Adrenal gland (tissue), 12 donors: ENCODE data around the gene UBE2D4. TPM values are rescaled to one million over a fixed set of nuclear protein-coding genes. Genes with fewer than 3 reads are reported as not detected.
"Not testable (repeated sequence)": the region's sequence is repeated elsewhere in the genome, so short reads cannot be mapped to it uniquely, and the experiment has no call there.

Experiments
- DNase-seq, 7 donors: peaks; one replicate each; pipeline ENCODE4 v3.0.0-alpha.2; 2019 to 2020
- H3K27ac ChIP-seq, 5 donors: fragments of 200-600 bp; sonication (generic) in 4 of 5; 1 replicate in 3 of 5; 2 replicates in 2 of 5; pipeline versions ENCODE4 v1.5.1 to v1.8.0; 2016 to 2020; ENCODE audit warnings: mild to moderate bottlenecking in 1 of 5
- H3K27me3 ChIP-seq: fragments of 200-600 bp; 2 replicates; pipeline ENCODE4 v1.8.0; 2021
- H3K36me3 ChIP-seq, 2 donors: fragments of 200-600 bp; replicated peaks in 1 of 2; 1 replicate in 1 of 2; 2 replicates in 1 of 2; pipeline versions ENCODE4 v1.5.1 to v1.8.0; 2018 to 2022
- H3K4me1 ChIP-seq, 2 donors: fragments of 200-600 bp; replicated peaks in 1 of 2; 1 replicate in 1 of 2; 2 replicates in 1 of 2; pipeline versions ENCODE4 v1.5.1 to v1.8.0; 2018 to 2021
- H3K4me3 ChIP-seq, 4 donors: fragments of 200-600 bp; sonication (generic) in 3 of 4; one replicate each; pipeline ENCODE4 v1.5.1; 2016 to 2018
- H3K9me3 ChIP-seq, 3 donors: fragments of 200-600 bp; sonication (generic) in 1 of 3; replicated peaks in 1 of 3; 1 replicate in 2 of 3; 2 replicates in 1 of 3; pipeline versions ENCODE4 v1.5.1 to v1.8.0; 2016 to 2021
- POLR2A ChIP-seq, 2 donors: fragments of 450-650 bp; IDR thresholded peaks; one replicate each; pipeline ENCODE4 v1.6.1; 2017; ENCODE audit warnings: antibody characterized with exemption in 2 of 2, mild to moderate bottlenecking in 2 of 2, moderate library complexity in 1 of 2
- WGBS, 4 donors: extraction: QIAGEN DNeasy Blood & Tissue Kit in 2 of 4; methylation state at CpG; one replicate each; pipeline versions ENCODE4 v1.1.5 to v1.1.7; 2013 to 2017; 5-methylcytosine and 5-hydroxymethylcytosine counted together
- intact Hi-C, 2 donors: fragments of 100-400 bp; cut with DNase I; formaldehyde crosslinking; loops; one replicate each; pipeline versions ENCODE4 v1.14.1 to v1.15.0; 2022 to 2023
- polyA plus RNA-seq, 3 donors: library from polyadenylated mRNA; stranded (reverse); fragments of 200-250 nt in 2 of 3; fragments of 350-450 nt in 1 of 3; fragmentation: Illumina TruSeq in 1 of 3; extraction: RNeasy Lipid Tissue Mini Kit (QIAGEN cat#74804) in 1 of 3; gene quantifications; one replicate each; pipeline ENCODE4 v1.2.3, GENCODE V29; 2013 to 2014
- total RNA-seq, 9 donors: library from RNA; depleted of rRNA in 4 of 9; stranded (reverse); fragments of >200 nt in 4 of 9; fragments of 120-200 nt in 1 of 9; fragmentation: NEBNext Ultra II Directional in 1 of 9; extraction: Animal tissue kit (Norgen Biotek cat#: 25700) in 1 of 9; gene quantifications; one replicate each; pipeline versions ENCODE4 v1.1.0 to v1.2.4, GENCODE V29; 2013 to 2023
- TF ChIP-seq, protein P1 (sequence below), 6 experiments: fragments of 450-650 bp in 4 of 6; fragments of 200-600 bp in 2 of 6; sonication (generic) in 1 of 6; IDR thresholded peaks; 1 replicate in 5 of 6; 2 replicates in 1 of 6; pipeline versions ENCODE4 v1.5.1 to v1.8.0; 2016 to 2021; ENCODE audit warnings: antibody characterized with exemption in 6 of 6, mild to moderate bottlenecking in 2 of 6, moderate library complexity in 1 of 6
- donor health status: healthy with polysubstance abuse.
- donor health status: Bipolar disorder and iron deficiency.
- donor health status: DM: yes; HTN: yes; CAD: no.
- donor health status: DM: no; HTN: no; CAD: no.
- donor health status: DM: no; HTN: no; CAD: no.
- donor health status: DM: yes; HTN: yes; CAD: no.

Gene UBE2D4
- total and polyA plus RNA-seq, 12 donors = 29.1 to 76.8 (median 41.1) TPM

DNA sequence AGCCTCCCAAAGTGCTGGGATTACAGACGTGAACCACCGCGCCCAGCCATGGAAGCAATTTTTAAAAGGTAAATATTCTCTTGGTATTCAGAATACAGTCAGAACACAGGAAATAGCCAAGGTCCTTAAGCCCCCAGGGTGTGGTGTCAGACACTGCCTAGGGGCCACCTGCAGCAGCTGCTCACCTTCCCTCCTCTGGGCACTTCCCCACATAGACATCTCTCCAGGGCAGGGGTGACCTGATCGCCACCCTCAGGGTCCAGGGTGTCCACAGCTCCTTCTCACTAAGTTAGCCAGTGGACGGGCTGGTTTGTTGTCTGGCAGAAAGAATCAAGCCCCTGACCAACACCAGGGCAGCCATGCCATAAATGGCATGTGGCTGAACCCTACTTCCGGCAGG, 35.8 kb upstream of the UBE2D4 start:
- no peak for DNase-seq
- TF ChIP-seq, protein P1, sequence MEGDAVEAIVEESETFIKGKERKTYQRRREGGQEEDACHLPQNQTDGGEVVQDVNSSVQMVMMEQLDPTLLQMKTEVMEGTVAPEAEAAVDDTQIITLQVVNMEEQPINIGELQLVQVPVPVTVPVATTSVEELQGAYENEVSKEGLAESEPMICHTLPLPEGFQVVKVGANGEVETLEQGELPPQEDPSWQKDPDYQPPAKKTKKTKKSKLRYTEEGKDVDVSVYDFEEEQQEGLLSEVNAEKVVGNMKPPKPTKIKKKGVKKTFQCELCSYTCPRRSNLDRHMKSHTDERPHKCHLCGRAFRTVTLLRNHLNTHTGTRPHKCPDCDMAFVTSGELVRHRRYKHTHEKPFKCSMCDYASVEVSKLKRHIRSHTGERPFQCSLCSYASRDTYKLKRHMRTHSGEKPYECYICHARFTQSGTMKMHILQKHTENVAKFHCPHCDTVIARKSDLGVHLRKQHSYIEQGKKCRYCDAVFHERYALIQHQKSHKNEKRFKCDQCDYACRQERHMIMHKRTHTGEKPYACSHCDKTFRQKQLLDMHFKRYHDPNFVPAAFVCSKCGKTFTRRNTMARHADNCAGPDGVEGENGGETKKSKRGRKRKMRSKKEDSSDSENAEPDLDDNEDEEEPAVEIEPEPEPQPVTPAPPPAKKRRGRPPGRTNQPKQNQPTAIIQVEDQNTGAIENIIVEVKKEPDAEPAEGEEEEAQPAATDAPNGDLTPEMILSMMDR (IDR thresholded peaks at IDR 0.05) = no peak
- no peak for TF ChIP-seq POLR2A (IDR thresholded peaks at IDR 0.05)
- WGBS, 4 donors = 83 to 90% (median 87%) methylated on average over 5 to 6 of the region's 6 CpGs
- Histone ChIP-seq H3K36me3 (peaks cover 0 to 14% of the 10 kb centered on the region in 2 donors), H3K27me3 (no peaks in the 10 kb centered on the region), H3K4me3 (no peak overlapping the region), H3K27ac (peak overlapping the region in 3 of 5 donors; percentile 67 to 82 (median 81)), H3K9me3 (no peaks in the 10 kb centered on the region), H3K4me1 (peaks cover 18 to 36% of the 10 kb centered on the region in 2 donors)
- intact Hi-C loops = no loop called here

DNA sequence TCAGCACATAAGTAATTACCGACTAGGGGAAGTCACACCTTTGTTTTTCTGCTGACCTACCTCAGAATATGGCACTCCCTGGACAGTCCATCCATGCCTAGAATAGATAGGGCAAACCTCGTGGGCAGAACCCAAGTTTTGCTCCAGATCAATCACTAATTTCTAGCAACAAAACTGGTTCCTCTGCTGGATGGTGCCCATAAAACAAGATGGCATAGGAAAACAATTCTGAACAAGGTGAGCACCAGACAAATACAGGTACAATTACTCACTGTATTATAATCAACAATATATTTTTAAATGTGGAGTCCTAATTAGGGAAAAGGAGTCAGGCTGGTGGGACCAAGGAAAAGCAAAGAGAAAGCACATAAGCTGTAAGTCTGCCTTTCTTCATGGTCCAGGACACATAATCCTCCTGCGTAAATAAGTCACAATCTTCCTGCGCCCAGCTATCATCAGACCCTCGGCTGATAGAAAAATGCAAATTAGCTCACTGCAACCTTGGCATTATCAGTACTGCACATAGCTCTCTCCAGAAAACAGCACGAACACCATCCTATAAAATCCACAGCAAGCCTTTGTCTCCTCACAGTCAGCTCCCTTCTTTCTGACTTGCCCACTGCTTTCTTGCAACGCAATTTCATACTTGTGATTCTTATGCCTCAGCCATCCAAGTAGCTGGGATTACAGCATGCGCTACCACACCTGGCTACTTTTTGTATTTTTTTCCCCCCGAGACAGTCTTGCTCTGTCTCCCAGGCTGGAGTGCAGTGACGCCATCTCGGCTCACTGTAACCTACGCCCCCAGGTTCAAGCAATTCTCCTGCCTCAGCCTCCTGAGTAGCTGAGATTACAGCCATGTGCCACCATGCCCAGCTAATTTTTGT, 34.9 kb upstream of the UBE2D4 start:
- TF ChIP-seq, protein P1 (IDR thresholded peaks at IDR 0.05) = no peak
- TF ChIP-seq POLR2A (IDR thresholded peaks at IDR 0.05) = peak in 1 of 2 donors; percentile 61
- 45 to 59% (median 47%) methylated on average over 12 of the region's 12 CpGs for WGBS, 4 donors
- Histone ChIP-seq H3K9me3 (no peaks in the 10 kb centered on the region), H3K27me3 (no peaks in the 10 kb centered on the region), H3K27ac (peak overlapping the region; percentile 45 to 82 (median 69)), H3K36me3 (peaks cover 0 to 6% of the 10 kb centered on the region in 2 donors), H3K4me3 (no peak overlapping the region), H3K4me1 (peaks cover 18 to 36% of the 10 kb centered on the region in 2 donors)
- peak in 2 of 7 donors; percentile 43 to 58 for DNase-seq
- intact Hi-C loops = no loop called here

GRCh38 chr7:43895847-43896415, 30.3 kb upstream of the UBE2D4 start:
- Histone ChIP-seq H3K9me3 (no peaks in the 10 kb centered on the region), H3K4me3 (no peak overlapping the region), H3K36me3 (no peaks in the 10 kb centered on the region), H3K4me1 (peaks cover 21 to 35% of the 10 kb centered on the region in 2 donors), H3K27me3 (no peaks in the 10 kb centered on the region), H3K27ac (no peak overlapping the region)
- WGBS, 4 donors = 87 to 94% (median 92%) methylated on average over 8 of the region's 8 CpGs
- peak in 1 of 7 donors; percentile 21 for DNase-seq
- TF ChIP-seq, protein P1 (IDR thresholded peaks at IDR 0.05) = no peak
- no peak for TF ChIP-seq POLR2A (IDR thresholded peaks at IDR 0.05)
- intact Hi-C loops = no loop called here

DNA sequence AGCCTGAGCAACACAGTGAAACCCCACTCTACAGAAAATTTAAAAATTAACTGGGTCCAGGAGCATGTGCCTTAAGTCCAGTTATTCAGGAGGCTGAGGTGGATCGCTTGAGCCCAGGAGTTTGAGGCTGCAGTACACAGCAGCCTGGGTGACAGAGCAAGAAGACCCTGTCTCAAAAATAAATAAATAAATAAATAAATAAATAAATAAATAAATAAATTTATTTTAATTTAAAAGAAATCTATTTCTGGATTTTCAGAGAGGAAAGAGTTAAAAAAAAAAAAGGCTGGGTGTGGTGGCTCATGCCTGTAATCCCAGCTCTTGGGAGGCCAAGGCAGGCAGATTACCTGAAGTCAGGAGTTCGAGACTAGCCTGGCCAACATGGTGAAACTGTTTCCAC, 27.7 kb upstream of the UBE2D4 start:
- H3K9me3 ChIP-seq, H3K4me3 ChIP-seq, H3K27ac ChIP-seq, intact Hi-C loops, H3K36me3 ChIP-seq, DNase-seq, H3K27me3 ChIP-seq: not testable (repeated sequence)
- H3K4me1 ChIP-seq = peaks cover 7 to 19% of the 10 kb centered on the region in 2 donors
- WGBS, 4 donors = 92 to 96% (median 94%) methylated on average over 2 of the region's 2 CpGs
